PFSK-1 (cell line): ENCODE results near the gene FARSB.

Experiments used
- FOXP2 ChIP-seq: optimal IDR thresholded peaks from 2 replicates; pipeline ENCODE3; 2011; ENCODE audit warnings: borderline replicate concordance, control low read depth, inconsistent platforms; ENCODE audit not compliant: insufficient read depth; ENCODE audit errors: extremely low read length, extremely low read depth
- POLR2AphosphoS5 ChIP-seq: IDR thresholded peaks from 2 replicates; pipeline ENCODE4 v1.6.1; 2012; ENCODE audit warnings: low read depth, mild to moderate bottlenecking, control low read depth, low read length, moderate library complexity
- REST ChIP-seq, 2 experiments: IDR thresholded peaks; 2 replicates each; pipeline versions ENCODE4 v1.6.1 to v1.8.0; 2011 to 2012; ENCODE audit warnings: low read depth in 2 of 2, low read length in 2 of 2, control low read depth in 1 of 2, inconsistent platforms in 1 of 2, mild to moderate bottlenecking in 1 of 2, moderate library complexity in 1 of 2; ENCODE audit not compliant: insufficient read depth in 1 of 2
- SIN3A ChIP-seq: IDR thresholded peaks from 2 replicates; pipeline ENCODE4 v1.6.1; 2012; ENCODE audit warnings: mild to moderate bottlenecking, low read length, moderate library complexity, borderline replicate concordance; ENCODE audit not compliant: insufficient read depth
- TAF1 ChIP-seq: IDR thresholded peaks from 2 replicates; pipeline ENCODE4 v1.6.1; 2012; ENCODE audit warnings: low read length, control low read depth, borderline replicate concordance; ENCODE audit not compliant: insufficient read depth

- TF ChIP-seq TAF1 (no peak), REST (IDR thresholded peaks at IDR 0.05; ENCODE audit: insufficient read depth in 1 of 2, low read depth in 2 of 2, low read length in 2 of 2) (no peak), FOXP2 (no peak), POLR2AphosphoS5 (no peak), SIN3A (no peak)
Measured at GRCh38 chr2:222577341-222577740, 78.6 kb downstream of the FARSB start.
